K562 (cell line): ENCODE data around the gene LONP1. TPM values are rescaled to one million over a fixed set of nuclear protein-coding genes. Genes with fewer than 3 reads are reported as not detected.

ENCODE experiments used
- ATAC-seq: fragments of 200-7000 bp; cut with Tn5 transposase; 3 replicates; pipeline ENCODE4 v1.9.1; 2020; ENCODE audit warnings: moderate library complexity
- BruUV-seq: library from RNA; stranded (reverse); fragments of 400-500 nt; replicated peaks from 2 replicates; lab custom pipeline; 2021; lab: Mats Ljungman, UMichigan
- CTCF ChIA-PET: fragments of 300-600 bp; formaldehyde crosslinking; extraction: SDS; loops from one replicate; lab custom pipeline; 2021; ENCODE audit warnings: low intra/inter-chr PET ratio; lab: Yijun Ruan, JAX
- POLR2A ChIA-PET: fragments of 300-600, 350-650 bp; sonication (Branson Sonifier 250); formaldehyde crosslinking; extraction: SDS; loops from one replicate; lab custom pipeline; 2021; ENCODE audit warnings: antibody characterized with exemption, inconsistent platforms; lab: Yijun Ruan, JAX
- DNase-seq, 4 experiments: peaks; one replicate each; pipeline versions ENCODE4 v3.0.0 to v3.0.0-alpha.2; 2011 to 2018; ENCODE audit warnings: low spot score in 3 of 4, mixed read lengths in 3 of 4; ENCODE audit errors: extremely low read depth in 1 of 4
- FAIRE-seq: peaks from 2 replicates; lab custom pipeline; 2011; peaks lifted over from hg19 to GRCh38; lab: Jason Lieb, UNC
- H2AFZ ChIP-seq: 2 replicates; pipeline ENCODE4 v1.6.0; 2011; ENCODE audit warnings: low read depth, low read length, control low read depth, inconsistent platforms
- H3K27ac ChIP-seq: fragments of 200-600 bp; 3 replicates; pipeline ENCODE4 v1.8.0; 2011; ENCODE audit warnings: low read depth, mild to moderate bottlenecking, control low read depth, inconsistent platforms, low read length, moderate library complexity, mixed read lengths; ENCODE audit errors: extremely low read depth
- H3K27me3 ChIP-seq, 2 experiments: fragments of 300-600 bp in 1 of 2; 2 replicates in 1 of 2; 3 replicates in 1 of 2; pipeline versions ENCODE4 v1.6.0 to v1.8.0; 2011; ENCODE audit warnings: inconsistent platforms in 2 of 2, low read length in 2 of 2, mild to moderate bottlenecking in 1 of 2, mixed read lengths in 1 of 2, moderate library complexity in 1 of 2; ENCODE audit not compliant: control insufficient read depth in 2 of 2, insufficient read depth in 2 of 2
- H3K36me3 ChIP-seq: fragments of 300-600 bp; 3 replicates; pipeline ENCODE4 v1.8.0; 2011; ENCODE audit warnings: mild to moderate bottlenecking, low read length, inconsistent platforms; ENCODE audit not compliant: control insufficient read depth, insufficient read depth
- H3K4me1 ChIP-seq, 2 experiments: fragments of 200-600 bp in 1 of 2; replicated peaks in 1 of 2; 2 replicates in 1 of 2; 3 replicates in 1 of 2; pipeline versions ENCODE4 v1.5.1 to v1.8.0; 2011; ENCODE audit warnings: inconsistent platforms in 2 of 2, low read length in 2 of 2, mild to moderate bottlenecking in 1 of 2, mixed read lengths in 1 of 2, moderate library complexity in 1 of 2; ENCODE audit not compliant: control insufficient read depth in 2 of 2, insufficient read depth in 2 of 2
- H3K4me2 ChIP-seq: 2 replicates; pipeline ENCODE4 v1.6.1; 2011; ENCODE audit warnings: low read length, control low read depth, inconsistent platforms, mixed read lengths; ENCODE audit not compliant: insufficient read depth
- H3K4me3 ChIP-seq: fragments of 200-600 bp; sonication (generic), shearing (Covaris generic); 2 replicates; pipeline ENCODE4 v1.5.1; 2016; ENCODE audit warnings: control low read depth, inconsistent platforms
- H3K79me2 ChIP-seq: fragments of 200-600 bp; 3 replicates; pipeline ENCODE4 v1.8.0; 2011; ENCODE audit warnings: low read length, inconsistent platforms; ENCODE audit not compliant: control insufficient read depth, insufficient read depth
- H3K9ac ChIP-seq, 2 experiments: 2 replicates each; pipeline versions ENCODE4 v1.6.0 to v1.6.1; 2011; ENCODE audit warnings: low read depth in 2 of 2, low read length in 2 of 2, control low read depth in 1 of 2, inconsistent platforms in 1 of 2, mild to moderate bottlenecking in 1 of 2, mixed read lengths in 1 of 2; ENCODE audit not compliant: insufficient read depth in 1 of 2
- H3K9me1 ChIP-seq: one replicate; pipeline ENCODE4 v1.6.0; 2011; ENCODE audit warnings: inconsistent platforms, mild to moderate bottlenecking, low read length, moderate library complexity; ENCODE audit not compliant: control insufficient read depth, insufficient read depth
- H3K9me3 ChIP-seq: replicated peaks from 2 replicates; pipeline ENCODE4 v1.5.1; 2011; ENCODE audit warnings: low read depth, low read length, inconsistent platforms; ENCODE audit not compliant: control insufficient read depth, insufficient read depth
- H4K20me1 ChIP-seq: replicated peaks from 2 replicates; pipeline ENCODE4 v1.6.1; 2011; ENCODE audit warnings: low read length, inconsistent platforms, mixed read lengths; ENCODE audit not compliant: control insufficient read depth, insufficient read depth
- CREM ChIP-seq: IDR thresholded peaks from 2 replicates; pipeline ENCODE4 v1.6.1; 2014; ENCODE audit warnings: antibody characterized with exemption, low read depth
- EP300 ChIP-seq: IDR thresholded peaks from 2 replicates; pipeline ENCODE4 v1.6.1; 2012; ENCODE audit warnings: low read length, improper control_type of control experiment
- NELFE ChIP-seq: IDR thresholded peaks from 2 replicates; pipeline ENCODE4 v1.6.1; 2011; ENCODE audit warnings: mild to moderate bottlenecking; ENCODE audit not compliant: insufficient read depth, insufficient read length
- NFE2L1 ChIP-seq: fragments of 450-650 bp; IDR thresholded peaks from 2 replicates; pipeline ENCODE4 v1.6.1; 2016; ENCODE audit warnings: missing genetic modification characterization, low read depth, mild to moderate bottlenecking, missing compliant biosample characterization, moderate library complexity, borderline replicate concordance
- NR2C1 ChIP-seq, 2 experiments: fragments of 450-650 bp; IDR thresholded peaks; 2 replicates each; pipeline ENCODE4 v1.6.1; 2017; ENCODE audit warnings: mild to moderate bottlenecking in 2 of 2, antibody characterized with exemption in 1 of 2, inconsistent platforms in 1 of 2, missing compliant biosample characterization in 1 of 2, missing genetic modification characterization in 1 of 2
- RUNX1 ChIP-seq: sonication (generic); IDR thresholded peaks from 2 replicates; pipeline ENCODE4 v1.6.1; 2016; ENCODE audit warnings: antibody characterized with exemption, low read depth
- TFE3 ChIP-seq: fragments of 450-650 bp; formaldehyde crosslinking; IDR thresholded peaks from 2 replicates; pipeline ENCODE4 v1.4.0; 2020; ENCODE audit warnings: mild to moderate bottlenecking, mixed read lengths
- ZNF3 ChIP-seq: fragments of 250-450 bp; sonication (Bioruptor Pico); IDR thresholded peaks from 2 replicates; pipeline ENCODE4 v1.5.0; 2021; ENCODE audit warnings: mild to moderate bottlenecking, moderate library complexity
- ZNF561 ChIP-seq: fragments of 450-650 bp; formaldehyde crosslinking; conservative IDR thresholded peaks from 2 replicates; pipeline ENCODE4 v1.4.0; 2020; ENCODE audit warnings: mild to moderate bottlenecking, moderate library complexity
- WGBS: fragments of 100-300 bp; shearing (Covaris generic); methylation state at CpG from one replicate; pipeline ENCODE4 v1.1.6; 2016; ENCODE audit warnings: low coverage, mixed read lengths; ENCODE audit not compliant: insufficient coverage; ENCODE audit errors: missing lambda C conversion rate; 5-methylcytosine and 5-hydroxymethylcytosine counted together
- in situ Hi-C: fragments of 300-500 bp; cut with MboI; formaldehyde crosslinking; loops from 4 replicates; pipeline ENCODE4 v1.15.0; 2018; ENCODE audit warnings: inconsistent platforms, mixed read lengths
- intact Hi-C: fragments of 100-400 bp; cut with micrococcal nuclease; formaldehyde crosslinking; loops from 2 replicates; pipeline ENCODE4 v1.14.2; 2022
- polyA plus RNA-seq, 8 experiments: library from polyadenylated mRNA; depleted of rRNA in 4 of 8; stranded (reverse) in 5 of 8; unstranded in 3 of 8; fragments of >200 nt; fragmentation: Nextera tagmentation in 2 of 8; fragmentation: Illumina TruSeq in 1 of 8; extraction: Ambion mirVana in 2 of 8; extraction: Trizol in 1 of 8; gene quantifications; 2 replicates each; pipeline versions ENCODE4 v1.2.1 to v1.2.3, GENCODE V29; 2011 to 2014; ENCODE audit warnings: inconsistent platforms in 1 of 8, missing spikeins in 1 of 8
- total RNA-seq, 7 experiments: library from RNA; depleted of rRNA in 6 of 7; stranded (reverse); fragments of >200 nt in 6 of 7; fragmentation: Illumina TruSeq in 2 of 7; extraction: Trizol in 2 of 7; gene quantifications; 2 replicates each; pipeline versions ENCODE4 v1.2.1 to v1.2.3, GENCODE V29; 2011 to 2021; ENCODE audit warnings: low replicate concordance in 1 of 7
- TF ChIP-seq, protein P1 (sequence below), 2 experiments: fragments of 450-650 bp; conservative IDR thresholded peaks; 2 replicates each; pipeline ENCODE4 v1.6.1; 2017; ENCODE audit warnings: mild to moderate bottlenecking in 2 of 2, moderate library complexity in 2 of 2
- TF ChIP-seq, protein P2 (sequence below): sonication (generic); formaldehyde crosslinking; IDR thresholded peaks from 2 replicates; pipeline ENCODE4 v1.8.0; 2023; ENCODE audit warnings: mild to moderate bottlenecking, missing genetic modification reagents
- TF ChIP-seq, protein P3 (sequence below), 2 experiments: fragments of 450-650 bp in 1 of 2; sonication (generic) in 1 of 2; formaldehyde crosslinking; conservative IDR thresholded peaks; 2 replicates each; pipeline versions ENCODE4 v1.4.0 to v1.8.1; 2020 to 2022; ENCODE audit warnings: mild to moderate bottlenecking in 1 of 2, missing genetic modification reagents in 1 of 2

LONP1 gene
- total and polyA plus RNA-seq, 9 of the 15 experiments (the other 6 are each of a cell fraction or from before 2014, with no cell fraction given): 1.1 to 238 (median 84.5) TPM

GRCh38 chr19:5684694-5685430, 35.1 kb downstream of the LONP1 start:
- Histone ChIP-seq H4K20me1 (0 out of 2 replicates have a peak, but pooled peaks cover 6% of the 10 kb centered on the region), H3K9ac (no peak overlapping the region), H3K79me2 (peaks cover 4% of the 10 kb centered on the region), H3K9me3 (no peaks in the 10 kb centered on the region), H3K4me2 (no peak overlapping the region), H3K27me3 (no peaks in the 10 kb centered on the region), H3K36me3 (no peaks in the 10 kb centered on the region), H3K27ac (no peak overlapping the region), H2AFZ (no peak overlapping the region), H3K4me1 (peaks cover 20 to 58% of the 10 kb centered on the region in 2 experiments), H3K4me3 (no peak overlapping the region), H3K9me1 (no peaks in the 10 kb centered on the region)
- in situ Hi-C loops (no loop called here), intact Hi-C loops (loop anchor here (10.0 kb wide), 1 partner anchor 60 kb away; the partner anchor contains the start of genes SAFB and SAFB2)
- FAIRE-seq (no peak), ATAC-seq (no peak), DNase-seq (no peak)
- ChIA-PET POLR2A (interaction anchor here (0.7 kb wide), 1 partner anchor 64 kb away, joined by 3 read pairs; no protein-coding TSS in a partner anchor), CTCF (no interaction called here)
- BruUV-seq: no TSS peak
- WGBS: 73% methylated on average over 20 of the region's 22 CpGs
- TF ChIP-seq, protein P1, sequence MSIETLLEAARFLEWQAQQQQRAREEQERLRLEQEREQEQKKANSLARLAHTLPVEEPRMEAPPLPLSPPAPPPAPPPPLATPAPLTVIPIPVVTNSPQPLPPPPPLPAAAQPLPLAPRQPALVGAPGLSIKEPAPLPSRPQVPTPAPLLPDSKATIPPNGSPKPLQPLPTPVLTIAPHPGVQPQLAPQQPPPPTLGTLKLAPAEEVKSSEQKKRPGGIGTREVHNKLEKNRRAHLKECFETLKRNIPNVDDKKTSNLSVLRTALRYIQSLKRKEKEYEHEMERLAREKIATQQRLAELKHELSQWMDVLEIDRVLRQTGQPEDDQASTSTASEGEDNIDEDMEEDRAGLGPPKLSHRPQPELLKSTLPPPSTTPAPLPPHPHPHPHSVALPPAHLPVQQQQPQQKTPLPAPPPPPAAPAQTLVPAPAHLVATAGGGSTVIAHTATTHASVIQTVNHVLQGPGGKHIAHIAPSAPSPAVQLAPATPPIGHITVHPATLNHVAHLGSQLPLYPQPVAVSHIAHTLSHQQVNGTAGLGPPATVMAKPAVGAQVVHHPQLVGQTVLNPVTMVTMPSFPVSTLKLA (conservative IDR thresholded peaks at IDR 0.05): no peak
- TF ChIP-seq, protein P2, sequence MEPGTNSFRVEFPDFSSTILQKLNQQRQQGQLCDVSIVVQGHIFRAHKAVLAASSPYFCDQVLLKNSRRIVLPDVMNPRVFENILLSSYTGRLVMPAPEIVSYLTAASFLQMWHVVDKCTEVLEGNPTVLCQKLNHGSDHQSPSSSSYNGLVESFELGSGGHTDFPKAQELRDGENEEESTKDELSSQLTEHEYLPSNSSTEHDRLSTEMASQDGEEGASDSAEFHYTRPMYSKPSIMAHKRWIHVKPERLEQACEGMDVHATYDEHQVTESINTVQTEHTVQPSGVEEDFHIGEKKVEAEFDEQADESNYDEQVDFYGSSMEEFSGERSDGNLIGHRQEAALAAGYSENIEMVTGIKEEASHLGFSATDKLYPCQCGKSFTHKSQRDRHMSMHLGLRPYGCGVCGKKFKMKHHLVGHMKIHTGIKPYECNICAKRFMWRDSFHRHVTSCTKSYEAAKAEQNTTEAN (CRISPR knock-in tag): no peak
- TF ChIP-seq CREM: no peak
- TF ChIP-seq TFE3 (CRISPR knock-in tag): no peak
- TF ChIP-seq ZNF3: no peak
- no peak for TF ChIP-seq EP300
- no peak for TF ChIP-seq RUNX1
- no peak for TF ChIP-seq NFE2L1 (tag)
- TF ChIP-seq, protein P3, sequence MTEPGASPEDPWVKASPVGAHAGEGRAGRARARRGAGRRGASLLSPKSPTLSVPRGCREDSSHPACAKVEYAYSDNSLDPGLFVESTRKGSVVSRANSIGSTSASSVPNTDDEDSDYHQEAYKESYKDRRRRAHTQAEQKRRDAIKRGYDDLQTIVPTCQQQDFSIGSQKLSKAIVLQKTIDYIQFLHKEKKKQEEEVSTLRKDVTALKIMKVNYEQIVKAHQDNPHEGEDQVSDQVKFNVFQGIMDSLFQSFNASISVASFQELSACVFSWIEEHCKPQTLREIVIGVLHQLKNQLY (CRISPR knock-in tag; conservative IDR thresholded peaks at IDR 0.05): no peak
- TF ChIP-seq ZNF561 (CRISPR knock-in tag): no peak
- no peak for TF ChIP-seq NR2C1 (IDR thresholded peaks at IDR 0.05)
- no peak for TF ChIP-seq NR2C1 (tag; IDR thresholded peaks at IDR 0.05)
- no peak for TF ChIP-seq NELFE
